ENCODE data around the gene TUBB. TPM values are rescaled to one million over a fixed set of nuclear protein-coding genes. Genes with fewer than 3 reads are reported as not detected.
A peak's percentile ranks its signal among the peaks of the same experiment; 100 is the strongest.

TUBB gene
- total and polyA plus RNA-seq, 9 of the 15 experiments (the other 6 are each of a cell fraction or from before 2014, with no cell fraction given): 971 to 2,870 (median 1,478) TPM

DNA sequence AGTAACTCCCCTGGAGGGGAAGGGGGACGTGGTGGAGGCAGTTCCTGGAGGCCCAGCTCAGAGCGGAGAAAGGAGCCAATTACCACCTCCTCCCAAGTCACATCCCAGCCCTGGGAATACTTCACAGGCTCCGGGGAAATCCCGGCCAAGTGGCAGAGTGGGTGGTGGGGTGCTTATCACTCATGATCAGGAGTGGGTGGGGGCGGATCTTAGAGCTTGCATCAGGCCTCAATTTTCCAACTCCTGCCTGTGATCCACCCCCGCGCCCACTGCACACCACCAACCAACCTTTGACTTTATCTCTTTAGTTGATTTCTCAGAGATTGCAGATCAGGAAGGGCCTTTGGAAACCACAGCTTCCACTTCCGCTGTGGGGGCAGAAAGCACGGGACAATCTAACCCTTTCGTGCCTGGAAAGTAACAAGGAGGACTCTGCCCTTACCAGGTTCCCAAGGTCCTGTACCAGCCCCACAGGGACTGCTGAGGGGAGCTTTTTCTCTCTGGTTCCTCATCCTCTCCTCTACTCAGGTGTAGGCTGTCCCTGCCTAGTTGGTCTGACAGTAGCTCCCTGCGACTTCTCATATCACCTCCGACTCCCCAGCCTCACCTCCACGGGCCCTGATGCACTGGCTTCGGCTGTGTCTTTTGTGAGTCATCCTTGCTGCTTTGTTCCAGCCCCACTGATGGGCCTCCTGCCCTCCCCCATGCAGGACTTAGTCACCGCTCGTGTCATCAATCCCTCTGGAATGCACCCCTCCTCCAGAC lies 49.1 kb downstream of the TUBB start (continued):
- TF ChIP-seq TOE1 (IDR thresholded peaks at IDR 0.05; ENCODE audit: borderline replicate concordance) (peak; percentile 91), TOE1 (CRISPR knock-in tag; IDR thresholded peaks at IDR 0.05; ENCODE audit: borderline replicate concordance, low read depth) (no peak), CHD4 (IDR thresholded peaks at IDR 0.05; ENCODE audit: insufficient read depth, insufficient replicate concordance, low read depth, low read length, poor library complexity, severe bottlenecking) (no peak), RBM39 (optimal IDR thresholded peaks at IDR 0.05; ENCODE audit: low read depth, low read length) (no peak), ZFX (CRISPR knock-in tag; IDR thresholded peaks at IDR 0.05) (peak; percentile 48), ESRRA (IDR thresholded peaks at IDR 0.05; ENCODE audit: borderline replicate concordance, low read depth) (peak; percentile 91; the same call in 1 of the 2 replicates), NR1H2 (CRISPR knock-in tag; IDR thresholded peaks at IDR 0.05) (no peak), HIVEP1 (CRISPR knock-in tag; IDR thresholded peaks at IDR 0.05) (peak; percentile 41; the same call in 1 of the 2 replicates), SIRT6 (IDR thresholded peaks at IDR 0.05; ENCODE audit: low read depth, low read length) (no peak), FOS (IDR thresholded peaks at IDR 0.05; ENCODE audit: extremely low read depth, insufficient read length) (peak; percentile 74), NFIC (IDR thresholded peaks at IDR 0.05) (peak; percentile 54), IRF9 (tag; IDR thresholded peaks at IDR 0.05) (no peak), SRF (CRISPR knock-in tag; IDR thresholded peaks at IDR 0.05) (no peak), HMG20B (CRISPR knock-in tag; IDR thresholded peaks at IDR 0.05) (no peak), HNRNPLL (IDR thresholded peaks at IDR 0.05; ENCODE audit: low read depth, low read length, poor library complexity, severe bottlenecking) (no peak), CHCHD3 (CRISPR knock-in tag; IDR thresholded peaks at IDR 0.05) (no peak), ELF4 (CRISPR knock-in tag; IDR thresholded peaks at IDR 0.05) (no peak), IRF2 (CRISPR knock-in tag; IDR thresholded peaks at IDR 0.05) (no peak), ZNF263 (CRISPR knock-in tag; IDR thresholded peaks at IDR 0.05; ENCODE audit: borderline replicate concordance) (peak; percentile 53; the same call in 1 of the 2 replicates)
- TF ChIP-seq, protein P1, sequence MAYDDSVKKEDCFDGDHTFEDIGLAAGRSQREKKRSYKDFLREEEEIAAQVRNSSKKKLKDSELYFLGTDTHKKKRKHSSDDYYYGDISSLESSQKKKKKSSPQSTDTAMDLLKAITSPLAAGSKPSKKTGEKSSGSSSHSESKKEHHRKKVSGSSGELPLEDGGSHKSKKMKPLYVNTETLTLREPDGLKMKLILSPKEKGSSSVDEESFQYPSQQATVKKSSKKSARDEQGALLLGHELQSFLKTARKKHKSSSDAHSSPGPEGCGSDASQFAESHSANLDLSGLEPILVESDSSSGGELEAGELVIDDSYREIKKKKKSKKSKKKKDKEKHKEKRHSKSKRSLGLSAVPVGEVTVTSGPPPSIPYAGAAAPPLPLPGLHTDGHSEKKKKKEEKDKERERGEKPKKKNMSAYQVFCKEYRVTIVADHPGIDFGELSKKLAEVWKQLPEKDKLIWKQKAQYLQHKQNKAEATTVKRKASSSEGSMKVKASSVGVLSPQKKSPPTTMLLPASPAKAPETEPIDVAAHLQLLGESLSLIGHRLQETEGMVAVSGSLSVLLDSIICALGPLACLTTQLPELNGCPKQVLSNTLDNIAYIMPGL (CRISPR knock-in tag; IDR thresholded peaks at IDR 0.05): no peak; the same call in 1 of the 2 replicates
- TF ChIP-seq, protein P2, sequence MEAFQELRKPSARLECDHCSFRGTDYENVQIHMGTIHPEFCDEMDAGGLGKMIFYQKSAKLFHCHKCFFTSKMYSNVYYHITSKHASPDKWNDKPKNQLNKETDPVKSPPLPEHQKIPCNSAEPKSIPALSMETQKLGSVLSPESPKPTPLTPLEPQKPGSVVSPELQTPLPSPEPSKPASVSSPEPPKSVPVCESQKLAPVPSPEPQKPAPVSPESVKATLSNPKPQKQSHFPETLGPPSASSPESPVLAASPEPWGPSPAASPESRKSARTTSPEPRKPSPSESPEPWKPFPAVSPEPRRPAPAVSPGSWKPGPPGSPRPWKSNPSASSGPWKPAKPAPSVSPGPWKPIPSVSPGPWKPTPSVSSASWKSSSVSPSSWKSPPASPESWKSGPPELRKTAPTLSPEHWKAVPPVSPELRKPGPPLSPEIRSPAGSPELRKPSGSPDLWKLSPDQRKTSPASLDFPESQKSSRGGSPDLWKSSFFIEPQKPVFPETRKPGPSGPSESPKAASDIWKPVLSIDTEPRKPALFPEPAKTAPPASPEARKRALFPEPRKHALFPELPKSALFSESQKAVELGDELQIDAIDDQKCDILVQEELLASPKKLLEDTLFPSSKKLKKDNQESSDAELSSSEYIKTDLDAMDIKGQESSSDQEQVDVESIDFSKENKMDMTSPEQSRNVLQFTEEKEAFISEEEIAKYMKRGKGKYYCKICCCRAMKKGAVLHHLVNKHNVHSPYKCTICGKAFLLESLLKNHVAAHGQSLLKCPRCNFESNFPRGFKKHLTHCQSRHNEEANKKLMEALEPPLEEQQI (IDR thresholded peaks at IDR 0.05): no peak
- TF ChIP-seq, protein P3, sequence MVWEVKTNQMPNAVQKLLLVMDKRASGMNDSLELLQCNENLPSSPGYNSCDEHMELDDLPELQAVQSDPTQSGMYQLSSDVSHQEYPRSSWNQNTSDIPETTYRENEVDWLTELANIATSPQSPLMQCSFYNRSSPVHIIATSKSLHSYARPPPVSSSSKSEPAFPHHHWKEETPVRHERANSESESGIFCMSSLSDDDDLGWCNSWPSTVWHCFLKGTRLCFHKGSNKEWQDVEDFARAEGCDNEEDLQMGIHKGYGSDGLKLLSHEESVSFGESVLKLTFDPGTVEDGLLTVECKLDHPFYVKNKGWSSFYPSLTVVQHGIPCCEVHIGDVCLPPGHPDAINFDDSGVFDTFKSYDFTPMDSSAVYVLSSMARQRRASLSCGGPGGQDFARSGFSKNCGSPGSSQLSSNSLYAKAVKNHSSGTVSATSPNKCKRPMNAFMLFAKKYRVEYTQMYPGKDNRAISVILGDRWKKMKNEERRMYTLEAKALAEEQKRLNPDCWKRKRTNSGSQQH (CRISPR knock-in tag; IDR thresholded peaks at IDR 0.05): no peak; the same call in 1 of the 2 replicates

Data from K562 (cell line).